Left lung (tissue), 10 donors: ENCODE data around the gene MFAP4. TPM values are rescaled to one million over a fixed set of nuclear protein-coding genes. Genes with fewer than 3 reads are reported as not detected.

Experiments used
- ATAC-seq: fragments of 200-7000 bp; cut with Tn5 transposase; one replicate; pipeline ENCODE4 v1.9.1; 2020; ENCODE audit warnings: moderate library complexity
- DNase-seq, 4 donors: peaks; one replicate each; pipeline ENCODE4 v3.0.0-alpha.2; 2013 to 2020
- H3K27ac ChIP-seq, 2 donors: fragments of 200-600 bp; sonication (generic) in 1 of 2; one replicate each; pipeline versions ENCODE4 v1.5.0 to v1.8.0; 2020 to 2021
- H3K27me3 ChIP-seq, 2 donors: fragments of 200-600 bp; sonication (generic) in 1 of 2; one replicate each; pipeline versions ENCODE4 v1.5.0 to v1.8.0; 2020 to 2021
- H3K36me3 ChIP-seq, 2 donors: fragments of 200-600 bp; sonication (generic) in 1 of 2; one replicate each; pipeline versions ENCODE4 v1.5.0 to v1.8.0; 2020 to 2021
- H3K4me1 ChIP-seq, 2 donors: fragments of 200-600 bp; one replicate each; pipeline ENCODE4 v1.8.0; 2021
- H3K4me3 ChIP-seq, 2 donors: fragments of 200-600 bp; sonication (generic) in 1 of 2; one replicate each; pipeline versions ENCODE4 v1.5.0 to v1.8.0; 2020 to 2021; ENCODE audit warnings: mild to moderate bottlenecking in 1 of 2
- H3K9me3 ChIP-seq, 2 donors: fragments of 200-600 bp; sonication (generic) in 1 of 2; one replicate each; pipeline versions ENCODE4 v1.5.0 to v1.8.0; 2020 to 2021
- intact Hi-C, 2 donors: fragments of 100-400 bp; cut with DNase I; formaldehyde crosslinking; loops; one replicate each; pipeline versions ENCODE4 v1.11.2 to v1.14.2; 2022
- polyA plus RNA-seq, 6 donors: library from polyadenylated mRNA; unstranded; fragments of 120-200 nt; gene quantifications; one replicate each; pipeline ENCODE4 v1.2.1, GENCODE V29; 2013; ENCODE audit not compliant: insufficient read length in 6 of 6
- total RNA-seq, 2 donors: library from RNA; stranded (reverse); fragmentation: NEBNext Ultra II Directional; extraction: Animal tissue kit (Norgen Biotek cat#: 25700); gene quantifications; one replicate each; pipeline ENCODE4 v1.2.1, GENCODE V29; 2021
- TF ChIP-seq, protein P1 (sequence below), 2 donors: fragments of 200-600 bp; sonication (generic) in 1 of 2; IDR thresholded peaks; one replicate each; pipeline versions ENCODE4 v1.5.0 to v1.8.0; 2021; ENCODE audit warnings: antibody characterized with exemption in 2 of 2
- donor health status: DM: no; HTN: yes; CAD: no.
- donor health status: DM: no; HTN: no; CAD: no.

MFAP4 gene
- total and polyA plus RNA-seq, 8 donors = 91.0 to 601 (median 479) TPM

GRCh38 chr17:19382531-19383444 lies 4.2 kb downstream of the MFAP4 start:
- Histone ChIP-seq H3K27ac (no peak overlapping the region), H3K4me1 (peaks cover 24 to 73% of the 10 kb centered on the region in 2 donors), H3K4me3 (no peak overlapping the region), H3K36me3 (peaks cover 0 to 65% of the 10 kb centered on the region in 2 donors), H3K9me3 (no peaks in the 10 kb centered on the region), H3K27me3 (no peaks in the 10 kb centered on the region)
- DNase-seq = peak in 1 of 4 donors; percentile 31
- no peak for ATAC-seq
- intact Hi-C loops = no loop called here
- TF ChIP-seq, protein P1, sequence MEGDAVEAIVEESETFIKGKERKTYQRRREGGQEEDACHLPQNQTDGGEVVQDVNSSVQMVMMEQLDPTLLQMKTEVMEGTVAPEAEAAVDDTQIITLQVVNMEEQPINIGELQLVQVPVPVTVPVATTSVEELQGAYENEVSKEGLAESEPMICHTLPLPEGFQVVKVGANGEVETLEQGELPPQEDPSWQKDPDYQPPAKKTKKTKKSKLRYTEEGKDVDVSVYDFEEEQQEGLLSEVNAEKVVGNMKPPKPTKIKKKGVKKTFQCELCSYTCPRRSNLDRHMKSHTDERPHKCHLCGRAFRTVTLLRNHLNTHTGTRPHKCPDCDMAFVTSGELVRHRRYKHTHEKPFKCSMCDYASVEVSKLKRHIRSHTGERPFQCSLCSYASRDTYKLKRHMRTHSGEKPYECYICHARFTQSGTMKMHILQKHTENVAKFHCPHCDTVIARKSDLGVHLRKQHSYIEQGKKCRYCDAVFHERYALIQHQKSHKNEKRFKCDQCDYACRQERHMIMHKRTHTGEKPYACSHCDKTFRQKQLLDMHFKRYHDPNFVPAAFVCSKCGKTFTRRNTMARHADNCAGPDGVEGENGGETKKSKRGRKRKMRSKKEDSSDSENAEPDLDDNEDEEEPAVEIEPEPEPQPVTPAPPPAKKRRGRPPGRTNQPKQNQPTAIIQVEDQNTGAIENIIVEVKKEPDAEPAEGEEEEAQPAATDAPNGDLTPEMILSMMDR (IDR thresholded peaks at IDR 0.05) = no peak

DNA sequence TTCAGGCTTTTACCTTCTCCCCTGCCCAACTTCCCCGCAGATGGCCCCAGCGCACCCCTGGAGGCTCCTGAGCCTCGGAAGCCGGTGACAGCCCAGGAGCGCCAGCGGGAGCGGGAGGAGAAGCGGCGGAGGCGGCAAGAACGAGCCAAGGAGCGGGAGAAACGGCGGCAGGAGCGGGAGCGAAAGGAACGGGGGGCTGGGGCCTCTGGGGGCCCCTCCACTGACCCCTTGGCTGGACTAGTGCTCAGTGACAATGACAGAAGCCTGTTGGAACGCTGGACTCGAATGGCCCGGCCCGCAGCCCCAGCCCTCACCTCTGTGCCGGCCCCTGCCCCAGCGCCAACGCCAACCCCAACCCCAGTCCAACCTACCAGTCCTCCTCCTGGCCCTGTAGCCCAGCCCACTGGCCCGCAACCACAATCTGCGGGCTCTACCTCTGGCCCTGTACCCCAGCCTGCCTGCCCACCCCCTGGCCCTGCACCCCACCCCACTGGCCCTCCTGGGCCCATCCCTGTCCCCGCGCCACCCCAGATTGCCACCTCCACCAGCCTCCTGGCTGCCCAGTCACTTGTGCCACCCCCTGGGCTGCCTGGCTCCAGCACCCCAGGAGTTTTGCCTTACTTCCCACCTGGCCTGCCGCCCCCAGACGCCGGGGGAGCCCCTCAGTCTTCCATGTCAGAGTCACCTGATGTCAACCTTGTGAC lies 5.1 kb downstream of the MFAP4 start:
- Histone ChIP-seq H3K27ac (no peak overlapping the region), H3K4me1 (peaks cover 24 to 67% of the 10 kb centered on the region in 2 donors), H3K27me3 (no peaks in the 10 kb centered on the region), H3K9me3 (no peaks in the 10 kb centered on the region), H3K4me3 (no peak overlapping the region), H3K36me3 (peaks cover 0 to 65% of the 10 kb centered on the region in 2 donors)
- DNase-seq (peak in 1 of 4 donors; percentile 31), ATAC-seq (no peak)
- TF ChIP-seq, protein P1 (IDR thresholded peaks at IDR 0.05) = no peak
- intact Hi-C loops = no loop called here

DNA sequence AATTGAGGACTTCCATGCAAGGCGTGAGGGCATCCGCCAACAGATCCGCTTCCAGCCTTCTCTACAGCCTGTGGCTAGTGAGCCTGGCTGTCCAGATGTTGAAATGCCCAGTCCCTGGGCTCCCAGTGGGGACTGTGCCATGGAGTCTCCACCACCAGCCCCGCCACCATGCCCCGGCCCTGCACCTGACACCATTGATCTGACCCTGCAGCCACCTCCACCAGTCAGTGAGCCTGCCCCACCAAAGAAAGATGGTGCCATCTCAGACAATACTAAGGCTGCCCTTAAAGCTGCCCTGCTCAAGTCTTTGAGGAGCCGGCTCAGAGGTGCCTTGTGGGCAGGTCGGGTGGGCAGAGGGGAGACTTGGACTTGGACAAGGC lies 5.6 kb downstream of the MFAP4 start:
- Histone ChIP-seq H3K4me3 (no peak overlapping the region), H3K9me3 (no peaks in the 10 kb centered on the region), H3K27me3 (no peaks in the 10 kb centered on the region), H3K4me1 (peaks cover 22 to 66% of the 10 kb centered on the region in 2 donors), H3K27ac (no peak overlapping the region), H3K36me3 (peaks cover 0 to 65% of the 10 kb centered on the region in 2 donors)
- ATAC-seq (no peak), DNase-seq (no peak)
- intact Hi-C loops = no loop called here
- TF ChIP-seq, protein P1 (IDR thresholded peaks at IDR 0.05) = no peak

- intact Hi-C loops = no loop called here
- TF ChIP-seq, protein P1 (IDR thresholded peaks at IDR 0.05) = no peak
- peak in 2 of 4 donors; percentile 30 to 70 for DNase-seq
- no peak for ATAC-seq
- no peak overlapping the region for H3K4me3 ChIP-seq
- peaks cover 17 to 59% of the 10 kb centered on the region in 2 donors for H3K4me1 ChIP-seq
- peaks cover 0 to 64% of the 10 kb centered on the region in 2 donors for H3K36me3 ChIP-seq
- H3K9me3 ChIP-seq = no peaks in the 10 kb centered on the region
- no peaks in the 10 kb centered on the region for H3K27me3 ChIP-seq
- H3K27ac ChIP-seq = no peak overlapping the region
These were observed 6.3 kb downstream of the MFAP4 start for GRCh38 chr17:19380481-19381301.
